Stimulated activated CD4-positive, alpha-beta T cell treated with anti-CD3 and anti-CD28 coated beads, Interleukin-2, amount 100 ng/mL, for 24 hours (primary cell): ENCODE measurements around the gene RUFY1.
A peak's percentile ranks its signal among the peaks of the same experiment; 100 is the strongest.
"Not testable (repeated sequence)": the region's sequence is repeated elsewhere in the genome, so short reads cannot be mapped to it uniquely, and the experiment has no call there.

Source experiments
- DNase-seq, 2 donors: peaks; one replicate each; pipeline ENCODE4 v3.0.0-alpha.2; 2020

RUFY1 gene

DNA sequence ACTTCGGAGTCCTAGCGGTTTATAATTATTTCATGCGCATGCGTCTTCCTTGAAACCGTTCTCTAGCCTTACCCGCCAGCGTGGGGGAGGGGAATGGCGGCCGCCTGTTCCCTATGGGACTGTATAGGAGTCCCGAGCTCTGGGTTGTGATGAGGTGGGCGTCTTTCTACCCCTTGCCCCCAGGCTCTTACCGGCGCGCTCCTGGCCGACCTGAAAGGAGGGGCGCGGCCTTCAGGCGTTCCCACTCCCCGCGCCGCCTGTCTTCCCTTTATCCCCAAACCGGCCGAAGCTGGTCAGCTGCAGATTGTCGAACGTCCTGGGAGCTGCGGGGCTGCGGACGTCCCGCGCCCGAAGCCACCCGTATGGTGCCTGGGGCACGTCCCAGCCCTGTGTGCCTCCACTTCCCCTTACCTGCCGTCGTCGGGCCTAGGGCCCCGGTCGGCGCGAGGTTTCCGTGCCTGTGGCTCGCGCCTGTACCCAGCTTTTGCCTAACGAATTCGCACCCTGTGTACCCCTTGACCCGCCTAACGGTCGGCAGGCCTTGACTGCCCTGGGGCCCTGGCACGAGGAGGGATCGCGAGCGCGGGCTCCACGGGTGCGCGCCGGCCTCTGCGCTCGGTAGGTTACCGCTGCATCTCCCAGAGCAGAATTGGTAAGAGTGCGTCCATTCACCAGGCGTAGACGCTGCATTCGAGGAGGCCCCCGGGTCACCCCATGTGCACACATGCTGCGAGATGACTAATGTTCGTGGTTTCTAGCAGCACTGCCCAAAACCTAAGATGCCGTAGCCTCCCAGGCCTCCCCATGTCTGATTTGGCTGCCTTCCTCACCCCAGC lies 73.8 kb downstream of the RUFY1 start:
- DNase-seq = peak; percentile 64 to 65

DNA sequence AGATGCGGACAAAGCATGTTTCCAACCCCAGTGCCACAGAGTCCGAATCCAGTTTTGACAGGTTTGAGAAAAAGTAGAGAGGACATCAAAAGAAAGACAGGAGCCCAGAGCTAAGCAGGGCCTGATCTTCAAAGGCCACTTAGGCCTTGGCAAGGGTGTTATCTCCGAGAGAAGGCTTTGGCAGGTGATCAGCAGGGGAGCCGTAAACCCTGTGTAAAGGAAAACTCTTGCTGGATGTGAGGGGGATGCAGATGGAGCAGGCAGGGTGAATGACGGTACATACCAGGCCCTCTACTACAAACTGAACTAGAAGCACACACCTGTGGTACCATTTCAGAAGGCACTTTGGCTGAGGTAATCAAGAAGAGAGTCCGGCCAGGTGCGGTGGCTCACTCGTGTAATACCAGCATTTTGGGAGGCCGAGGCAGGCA lies 74.5 kb downstream of the RUFY1 start:
- DNase-seq = no peak

DNA sequence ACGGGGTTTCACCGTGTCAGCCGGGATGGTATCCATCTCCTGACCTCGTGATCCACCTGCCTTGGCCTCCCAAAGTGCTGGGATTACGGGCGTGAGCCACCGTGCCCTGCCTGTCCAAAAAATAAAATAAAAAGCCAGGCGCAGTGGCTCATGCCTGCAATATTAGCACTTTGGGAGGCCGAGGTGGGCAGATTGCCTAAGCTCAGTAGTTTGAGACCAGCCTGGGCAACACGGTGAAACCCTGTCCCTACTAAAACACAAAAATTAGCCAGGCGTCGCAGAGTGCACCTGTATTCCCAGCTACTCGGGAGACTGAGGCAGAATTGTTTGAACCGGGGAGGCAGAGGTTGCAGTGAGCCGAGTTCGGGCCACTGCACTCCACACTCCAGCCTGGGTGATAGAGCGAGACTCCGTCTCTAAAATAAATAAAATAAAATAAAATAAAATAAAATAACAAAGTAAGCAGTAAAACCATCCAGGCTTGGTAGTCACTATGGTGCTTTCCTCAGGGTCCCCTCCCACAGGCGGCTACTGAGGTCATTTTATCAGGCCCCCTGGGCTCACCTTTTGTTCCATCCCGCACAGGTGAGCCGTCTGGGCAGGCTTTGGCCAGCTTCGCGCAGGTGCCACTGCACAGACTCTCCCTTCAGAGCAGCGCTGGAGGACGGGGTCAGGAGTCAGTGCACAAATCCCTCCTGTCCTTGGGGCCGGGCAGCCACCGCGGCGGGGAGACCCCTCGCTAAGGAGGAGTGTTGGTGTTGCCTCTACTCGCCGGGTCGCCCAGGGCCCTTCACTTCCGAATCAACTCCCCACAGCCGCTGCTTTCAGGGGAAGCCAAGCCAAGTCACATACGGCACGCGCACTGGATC lies 83.4 kb downstream of the RUFY1 start:
- not testable (repeated sequence) for DNase-seq

DNA sequence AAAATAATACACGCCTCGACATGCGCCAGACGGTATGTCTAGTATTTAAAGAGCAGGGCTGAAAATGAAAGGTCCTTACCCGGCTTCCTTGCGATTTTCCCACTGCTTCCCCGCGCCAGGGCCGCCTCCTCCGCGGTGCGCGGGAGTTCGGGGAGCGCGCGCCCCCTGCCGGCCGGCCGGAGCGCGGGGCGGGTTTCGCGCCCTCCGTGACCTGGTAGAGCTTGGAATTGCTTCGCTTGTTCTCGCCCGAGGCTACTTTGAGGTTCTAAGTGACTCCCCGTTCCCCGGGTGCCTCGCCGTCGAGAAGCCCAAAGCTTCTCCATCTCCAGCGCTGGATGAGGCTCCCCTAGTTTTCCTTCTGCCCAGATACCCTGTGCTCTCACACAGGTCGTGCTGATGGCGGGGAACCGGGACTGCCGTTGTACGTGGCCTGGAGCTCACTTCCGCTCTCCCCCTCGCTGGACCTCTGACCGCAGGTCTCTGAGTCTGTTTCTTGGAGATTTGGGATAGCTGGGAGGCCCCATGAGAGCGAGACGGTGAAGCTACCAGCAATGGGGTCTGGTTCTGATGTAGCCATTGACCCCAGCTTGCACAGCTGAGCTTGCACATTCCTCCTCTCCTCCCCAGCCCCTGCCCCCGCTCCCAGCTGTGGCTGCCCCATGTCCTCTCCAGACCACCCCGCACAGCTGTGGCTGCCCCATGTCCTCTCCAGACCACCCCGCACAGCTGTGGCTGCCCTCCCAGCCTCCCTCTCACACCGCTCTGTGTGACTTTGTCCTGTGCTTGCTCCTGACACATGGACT lies 84.2 kb downstream of the RUFY1 start:
- not testable (repeated sequence) for DNase-seq

DNA sequence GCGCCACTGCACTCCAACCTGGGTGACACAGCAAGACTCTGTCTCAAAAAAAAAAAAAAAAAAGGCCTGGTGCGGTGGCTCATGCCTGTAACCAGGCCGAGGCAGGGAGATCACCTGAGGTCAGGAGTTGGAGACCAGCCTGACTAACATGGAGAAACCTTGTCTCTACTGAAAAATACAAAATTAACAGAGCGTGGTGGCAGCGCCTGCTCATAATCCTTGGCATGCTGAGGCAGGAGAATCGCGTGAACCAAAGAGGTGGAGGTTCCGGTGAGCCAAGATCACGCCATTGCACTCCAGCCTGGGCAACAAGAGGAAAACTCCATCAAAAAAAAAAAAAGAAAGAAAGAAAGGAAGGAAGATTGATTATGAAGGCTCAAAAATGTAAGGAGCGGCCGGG lies 88.9 kb downstream of the RUFY1 start:
- DNase-seq = not testable (repeated sequence)

DNA sequence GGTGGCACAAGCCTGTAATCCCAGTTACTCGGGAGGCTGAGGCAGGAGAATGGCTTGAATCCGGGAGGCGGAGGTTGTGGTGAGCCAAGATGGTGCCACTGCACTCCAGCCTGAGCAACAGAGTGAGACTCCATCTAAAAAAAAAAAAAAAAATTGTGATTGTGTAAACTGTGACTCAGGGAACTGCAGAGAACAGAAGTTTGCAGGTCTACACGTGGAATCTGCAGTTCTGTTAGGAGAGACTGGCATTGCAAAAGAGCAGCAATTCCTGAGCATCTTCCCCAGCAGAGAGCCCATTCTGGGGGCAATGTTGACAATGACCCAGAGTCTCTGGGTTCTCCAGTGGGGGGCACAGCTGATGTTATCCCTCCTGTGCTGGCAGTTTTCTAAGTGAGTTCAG lies 91.4 kb downstream of the RUFY1 start:
- not testable (repeated sequence) for DNase-seq

DNA sequence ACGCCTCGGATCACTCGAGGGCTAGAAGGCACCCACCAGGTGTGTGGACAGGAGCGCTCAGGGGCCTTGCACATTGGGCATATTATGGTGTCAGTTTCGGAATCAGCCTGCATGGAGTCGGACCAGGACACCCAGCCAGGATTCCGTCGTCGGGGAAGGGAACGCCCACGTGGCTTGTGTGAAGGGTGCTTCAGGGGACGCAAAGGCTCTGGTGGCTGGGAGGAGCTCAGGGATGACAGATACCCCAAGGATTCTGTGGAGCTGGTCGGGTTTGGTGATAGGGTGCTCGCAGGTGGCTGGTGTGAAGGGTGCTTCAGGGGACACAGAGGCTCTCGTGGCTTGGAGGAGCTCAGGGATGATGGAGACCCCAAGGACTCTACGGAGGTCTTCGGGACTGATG lies 92.3 kb downstream of the RUFY1 start:
- DNase-seq = not testable (repeated sequence)

DNA sequence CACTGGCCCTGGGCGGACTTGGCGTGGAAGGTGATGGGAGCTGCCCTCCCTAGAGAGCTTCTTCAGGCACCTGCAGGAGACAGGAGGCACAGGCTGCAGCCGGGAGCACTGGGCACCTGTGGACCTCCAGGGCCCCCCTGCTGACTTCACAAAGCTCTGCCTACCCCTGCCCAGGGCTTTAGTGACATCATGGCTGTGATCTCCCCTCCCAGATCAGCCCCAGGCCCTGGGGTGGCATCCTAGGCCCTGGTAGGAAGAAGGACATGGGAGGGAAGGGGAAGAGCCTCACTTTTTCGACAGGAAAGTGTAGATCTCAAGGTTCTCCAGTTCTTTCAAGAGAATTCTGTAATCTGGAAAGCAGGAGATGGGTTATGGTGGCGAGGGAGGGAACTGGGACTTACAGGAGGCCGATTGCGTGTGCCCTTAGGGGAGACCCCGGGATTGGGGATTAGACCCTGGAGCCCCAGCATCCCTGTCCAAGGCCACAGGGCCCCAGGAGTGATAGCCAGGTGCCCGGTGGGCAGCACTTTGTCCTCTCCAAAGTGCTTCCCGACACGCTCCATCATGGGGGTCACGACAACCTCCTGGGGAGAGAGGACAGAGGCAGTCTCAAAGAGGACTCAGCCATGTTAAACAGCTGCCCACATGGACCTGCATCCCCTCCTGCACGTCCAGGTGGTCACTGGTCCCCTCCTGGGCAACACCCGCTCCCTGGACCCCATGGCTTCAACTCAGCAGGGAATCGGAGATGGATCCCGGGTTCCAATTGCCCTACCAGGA lies 93.0 kb downstream of the RUFY1 start:
- not testable (repeated sequence) for DNase-seq

DNA sequence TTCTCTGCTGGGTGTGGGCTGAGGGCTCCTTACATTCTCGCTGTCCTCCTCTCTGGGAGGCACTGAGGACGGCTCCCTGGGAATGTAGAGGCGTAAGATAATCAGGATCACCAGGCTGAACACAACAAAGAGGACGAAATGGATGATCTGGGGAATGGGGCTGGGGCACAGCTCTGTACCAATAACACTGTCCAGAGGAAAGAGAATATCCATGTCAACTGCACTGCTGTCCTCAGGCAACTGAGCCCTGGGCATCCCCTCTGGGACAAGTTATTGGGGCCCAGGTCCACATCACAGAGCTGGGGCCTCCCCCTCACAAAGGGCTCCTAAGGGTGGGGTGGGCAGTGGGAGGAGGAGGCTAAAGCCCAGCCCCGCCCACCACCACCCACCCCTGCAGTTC lies 94.4 kb downstream of the RUFY1 start:
- not testable (repeated sequence) for DNase-seq

DNA sequence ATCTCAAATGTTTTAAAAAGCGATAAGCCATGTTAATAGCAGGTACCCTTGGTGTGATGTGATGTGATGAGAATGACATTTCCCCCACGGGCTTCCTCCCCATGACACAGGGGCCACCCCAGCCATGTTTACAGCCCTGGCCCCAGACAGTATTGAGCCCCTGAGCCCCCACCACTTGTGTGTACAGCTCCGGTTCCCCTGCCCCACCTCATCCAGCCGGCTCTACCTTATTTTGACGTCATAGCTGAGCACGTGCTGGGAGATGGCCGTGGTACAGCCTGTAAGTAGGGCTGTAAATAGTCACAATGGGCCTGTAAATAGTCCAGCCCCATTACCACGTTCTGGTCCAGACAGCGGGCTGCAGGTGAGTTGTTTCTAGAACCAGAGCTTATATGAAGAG lies 98.1 kb downstream of the RUFY1 start:
- no peak for DNase-seq

DNA sequence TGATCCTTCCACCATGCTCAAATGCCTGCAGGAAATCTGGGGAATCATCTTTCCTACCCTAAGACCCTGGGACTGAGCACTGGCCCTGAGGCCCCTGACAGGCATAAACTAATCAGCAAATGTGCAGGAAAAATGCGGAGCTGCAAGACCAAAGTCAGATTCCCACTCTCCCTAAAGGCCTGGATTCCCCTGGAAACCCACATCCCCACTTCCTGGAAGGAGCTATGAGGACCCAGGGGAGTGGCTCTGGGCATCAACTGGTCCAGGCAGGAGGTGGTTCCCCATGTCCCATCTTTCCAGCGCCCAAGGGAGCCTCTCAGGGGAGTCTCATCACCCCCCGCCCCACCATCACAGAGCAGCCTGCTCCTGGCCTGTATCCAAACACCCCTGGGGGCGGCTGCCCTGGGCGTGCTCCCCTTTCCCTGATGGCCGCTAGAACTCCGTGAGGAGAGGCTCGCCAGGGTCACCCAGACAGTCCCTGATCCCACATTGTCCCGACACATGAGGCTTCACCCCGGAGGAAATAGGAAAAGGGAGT lies 98.9 kb downstream of the RUFY1 start:
- not testable (repeated sequence) for DNase-seq

DNA sequence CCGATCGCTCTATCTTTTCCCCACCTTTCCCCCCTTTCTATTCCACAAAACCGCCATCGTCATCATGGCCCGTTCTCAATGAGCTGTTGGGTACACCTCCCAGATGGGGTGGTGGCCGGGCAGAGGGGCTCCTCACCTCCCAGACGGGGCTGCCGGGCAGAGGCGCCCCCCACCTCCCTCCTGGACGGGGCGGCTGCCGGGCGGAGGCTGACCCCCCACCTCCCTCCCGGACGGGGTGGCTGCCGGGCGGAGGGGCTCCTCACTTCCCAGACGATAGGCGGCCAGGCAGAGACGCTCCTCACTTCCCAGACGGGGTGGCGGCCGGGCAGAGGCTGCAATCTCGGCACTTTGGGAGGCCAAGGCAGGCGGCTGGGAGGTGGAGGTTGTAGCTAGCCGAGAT lies 99.9 kb downstream of the RUFY1 start:
- not testable (repeated sequence) for DNase-seq

DNA sequence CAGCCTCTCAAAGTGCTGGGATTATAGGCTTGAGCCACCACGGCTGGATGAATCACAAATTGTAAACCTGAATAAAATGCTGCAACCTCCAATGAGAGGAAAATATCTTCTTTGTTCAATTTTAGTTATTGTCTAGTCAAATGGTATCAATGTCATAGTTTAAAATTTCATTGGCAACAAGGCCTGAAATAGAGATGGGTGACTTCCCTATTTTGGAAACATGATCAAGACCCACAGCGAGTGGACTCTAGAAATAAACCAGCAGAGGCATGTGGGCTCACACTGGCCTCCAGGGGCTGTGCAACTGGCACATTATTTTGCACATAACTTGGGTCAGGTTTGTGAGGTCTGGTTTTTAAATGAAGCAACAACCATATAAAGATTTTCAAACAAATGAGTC lies 102.8 kb downstream of the RUFY1 start:
- DNase-seq = not testable (repeated sequence)

DNA sequence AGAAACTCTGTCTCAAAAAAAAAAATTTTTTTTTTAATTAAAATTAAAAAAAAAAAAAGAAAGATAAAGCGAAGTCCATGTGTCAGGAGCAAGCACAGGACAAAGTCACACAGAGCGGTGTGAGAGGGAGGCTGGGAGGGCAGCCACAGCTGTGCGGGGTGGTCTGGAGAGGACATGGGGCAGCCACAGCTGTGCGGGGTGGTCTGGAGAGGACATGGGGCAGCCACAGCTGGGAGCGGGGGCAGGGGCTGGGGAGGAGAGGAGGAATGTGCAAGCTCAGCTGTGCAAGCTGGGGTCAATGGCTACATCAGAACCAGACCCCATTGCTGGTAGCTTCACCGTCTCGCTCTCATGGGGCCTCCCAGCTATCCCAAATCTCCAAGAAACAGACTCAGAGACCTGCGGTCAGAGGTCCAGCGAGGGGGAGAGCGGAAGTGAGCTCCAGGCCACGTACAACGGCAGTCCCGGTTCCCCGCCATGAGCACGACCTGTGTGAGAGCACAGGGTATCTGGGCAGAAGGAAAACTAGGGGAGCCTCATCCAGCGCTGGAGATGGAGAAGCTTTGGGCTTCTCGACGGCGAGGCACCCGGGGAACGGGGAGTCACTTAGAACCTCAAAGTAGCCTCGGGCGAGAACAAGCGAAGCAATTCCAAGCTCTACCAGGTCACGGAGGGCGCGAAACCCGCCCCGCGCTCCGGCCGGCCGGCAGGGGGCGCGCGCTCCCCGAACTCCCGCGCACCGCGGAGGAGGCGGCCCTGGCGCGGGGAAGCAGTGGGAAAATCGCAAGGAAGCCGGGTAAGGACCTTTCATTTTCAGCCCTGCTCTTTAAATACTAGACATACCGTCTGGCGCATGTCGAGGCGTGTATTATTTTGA lies 107.2 kb downstream of the RUFY1 start:
- DNase-seq = peak in 1 of 2 donors; percentile 33

DNA sequence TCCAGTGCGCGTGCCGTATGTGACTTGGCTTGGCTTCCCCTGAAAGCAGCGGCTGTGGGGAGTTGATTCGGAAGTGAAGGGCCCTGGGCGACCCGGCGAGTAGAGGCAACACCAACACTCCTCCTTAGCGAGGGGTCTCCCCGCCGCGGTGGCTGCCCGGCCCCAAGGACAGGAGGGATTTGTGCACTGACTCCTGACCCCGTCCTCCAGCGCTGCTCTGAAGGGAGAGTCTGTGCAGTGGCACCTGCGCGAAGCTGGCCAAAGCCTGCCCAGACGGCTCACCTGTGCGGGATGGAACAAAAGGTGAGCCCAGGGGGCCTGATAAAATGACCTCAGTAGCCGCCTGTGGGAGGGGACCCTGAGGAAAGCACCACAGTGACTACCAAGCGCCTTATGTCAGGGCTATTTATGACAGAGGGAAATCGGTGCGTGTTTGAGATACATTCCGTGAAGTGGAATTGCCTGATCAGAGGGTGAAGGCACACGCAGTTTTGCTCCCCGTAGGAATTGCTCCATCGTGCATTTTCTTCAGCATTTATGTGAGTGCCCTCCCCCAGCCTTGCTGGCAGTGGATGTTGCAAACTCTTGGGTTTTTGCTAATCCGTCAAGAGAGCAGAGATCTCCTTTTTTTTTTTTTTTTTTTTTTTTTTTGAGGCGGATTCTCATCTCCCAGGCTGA lies 108.0 kb downstream of the RUFY1 start:
- DNase-seq = not testable (repeated sequence)
